ENCODE data around the gene GNAT2. TPM values are rescaled to one million over a fixed set of nuclear protein-coding genes. Genes with fewer than 3 reads are reported as not detected.

GNAT2 gene
- total RNA-seq, 1 donor from 2014 or later, result not detected

GRCh38 chr1:109605381-109605780, 14.0 kb downstream of the GNAT2 start:
- H3K27ac ChIP-seq (ENCODE audit: low read depth, low read length), result no peak overlapping the region

GRCh38 chr1:109603229-109603628, 16.2 kb downstream of the GNAT2 start:
- peaks cover 6% of the 10 kb centered on the region for H4K20me1 ChIP-seq (ENCODE audit: insufficient read depth, low read length)
- no peak overlapping the region for H3K27ac Mint-ChIP-seq (ENCODE audit: unreplicated experiment)

More at GRCh38 chr1:109605381-109605780, 14.0 kb downstream of the GNAT2 start:
- FAIRE-seq (no peak), DNase-seq (ENCODE audit: low read depth) (no peak)
- H3K9me3 Mint-ChIP-seq (ENCODE audit: unreplicated experiment), result no peaks in the 10 kb centered on the region
- H3K4me3 ChIP-seq (ENCODE audit: insufficient read depth, low read depth, low read length), result no peak overlapping the region
- peaks cover 12% of the 10 kb centered on the region for H3K36me3 ChIP-seq (ENCODE audit: insufficient read depth, low read length)
- H3K4me3 Mint-ChIP-seq (ENCODE audit: unreplicated experiment), result no peak overlapping the region
- H3K79me2 ChIP-seq (ENCODE audit: insufficient read depth, low read length), result no peaks in the 10 kb centered on the region
- no peak overlapping the region for H2AFZ ChIP-seq (ENCODE audit: low read depth, low read length)
- H3K27ac Mint-ChIP-seq (ENCODE audit: unreplicated experiment), result no peak overlapping the region
- no peaks in the 10 kb centered on the region for H3K27me3 Mint-ChIP-seq (ENCODE audit: low read depth, unreplicated experiment)
- H3K4me1 Mint-ChIP-seq (ENCODE audit: low read depth, unreplicated experiment), result peaks cover 8% of the 10 kb centered on the region
- H3K9me3 ChIP-seq (ENCODE audit: insufficient read depth, low read depth, low read length), result no peaks in the 10 kb centered on the region
- H4K20me1 ChIP-seq (ENCODE audit: insufficient read depth, low read length), result peaks cover 6% of the 10 kb centered on the region
- peaks cover 4% of the 10 kb centered on the region for H3K4me1 ChIP-seq (ENCODE audit: insufficient read depth, low read length)
- no peaks in the 10 kb centered on the region for H3K27me3 ChIP-seq (ENCODE audit: insufficient read depth, low read length)
- no peak overlapping the region for H3K4me2 ChIP-seq (ENCODE audit: low read length)
- peaks cover 16% of the 10 kb centered on the region for H3K36me3 Mint-ChIP-seq (ENCODE audit: low read depth, unreplicated experiment)
- no peak overlapping the region for H3K9ac ChIP-seq (ENCODE audit: low read length)
- TF ChIP-seq EZH2 (IDR thresholded peaks at IDR 0.05; ENCODE audit: insufficient read depth, low read length), result no peak
- no peak for TF ChIP-seq CTCF (IDR thresholded peaks at IDR 0.05; ENCODE audit: insufficient read depth, low read depth, low read length)

More at GRCh38 chr1:109603229-109603628, 16.2 kb downstream of the GNAT2 start:
- Histone ChIP-seq H3K4me3 (ENCODE audit: insufficient read depth, low read depth, low read length) (no peak overlapping the region), H3K27me3 (ENCODE audit: insufficient read depth, low read length) (no peaks in the 10 kb centered on the region), H3K4me1 (ENCODE audit: insufficient read depth, low read length) (no peaks in the 10 kb centered on the region), H3K9me3 (ENCODE audit: insufficient read depth, low read depth, low read length) (no peaks in the 10 kb centered on the region), H2AFZ (ENCODE audit: low read depth, low read length) (no peak overlapping the region), H3K4me2 (ENCODE audit: low read length) (no peak overlapping the region), H3K36me3 (ENCODE audit: insufficient read depth, low read length) (peaks cover 20% of the 10 kb centered on the region), H3K9ac (ENCODE audit: low read length) (no peak overlapping the region), H3K79me2 (ENCODE audit: insufficient read depth, low read length) (no peaks in the 10 kb centered on the region), H3K27ac (ENCODE audit: low read depth, low read length) (no peak overlapping the region)
- H3K36me3 Mint-ChIP-seq (ENCODE audit: low read depth, unreplicated experiment), result peaks cover 16% of the 10 kb centered on the region
- DNase-seq (ENCODE audit: low read depth), result no peak
- no peak overlapping the region for H3K4me3 Mint-ChIP-seq (ENCODE audit: unreplicated experiment)
- FAIRE-seq, result no peak
- no peaks in the 10 kb centered on the region for H3K27me3 Mint-ChIP-seq (ENCODE audit: low read depth, unreplicated experiment)
- no peaks in the 10 kb centered on the region for H3K9me3 Mint-ChIP-seq (ENCODE audit: unreplicated experiment)
- TF ChIP-seq EZH2 (IDR thresholded peaks at IDR 0.05; ENCODE audit: insufficient read depth, low read length) (no peak), CTCF (IDR thresholded peaks at IDR 0.05; ENCODE audit: insufficient read depth, low read depth, low read length) (no peak)
- H3K4me1 Mint-ChIP-seq (ENCODE audit: low read depth, unreplicated experiment), result peaks cover under 1% of the 10 kb centered on the region

Data from astrocyte (in vitro differentiated cells and primary cell).